H1 (cell line): ENCODE results near the gene SPDEF. TPM values are rescaled to one million over a fixed set of nuclear protein-coding genes. Genes with fewer than 3 reads are reported as not detected.

ENCODE experiments used
- CTCF ChIA-PET: fragments of 300-600 bp; sonication (Branson Sonifier 250); formaldehyde crosslinking; loops from one replicate; lab custom pipeline; 2021; ENCODE audit not compliant: partially characterized antibody; lab: Charles Lee
- POLR2A ChIA-PET: fragments of 300-600 bp; sonication (Branson Sonifier 250); formaldehyde crosslinking; loops from one replicate; lab custom pipeline; 2021; ENCODE audit warnings: inconsistent platforms; ENCODE audit not compliant: partially characterized antibody; lab: Charles Lee
- DNase-seq, 2 experiments: peaks; one replicate each; pipeline versions ENCODE4 v3.0.0 to v3.0.0-alpha.2; 2010 to 2022; ENCODE audit warnings: low spot score in 2 of 2, low read depth in 1 of 2, mixed read lengths in 1 of 2
- FAIRE-seq: peaks from 2 replicates; lab custom pipeline; 2011; peaks lifted over from hg19 to GRCh38; lab: Jason Lieb, UNC
- H2AFZ ChIP-seq: 2 replicates; pipeline ENCODE4 v1.8.1; 2012; ENCODE audit warnings: low read length, inconsistent platforms
- H2AK5ac ChIP-seq: 2 replicates; pipeline ENCODE4 v1.6.1; 2013; ENCODE audit warnings: low read depth, low read length
- H2BK120ac ChIP-seq: replicated peaks from 2 replicates; pipeline ENCODE3; 2013; ENCODE audit warnings: low read depth, low read length, inconsistent platforms
- H2BK12ac ChIP-seq: 2 replicates; pipeline ENCODE4 v1.6.1; 2013; ENCODE audit warnings: low read depth, low read length
- H2BK15ac ChIP-seq: 2 replicates; pipeline ENCODE4 v1.6.1; 2013; ENCODE audit warnings: low read length
- H2BK20ac ChIP-seq: 2 replicates; pipeline ENCODE4 v1.6.1; 2013; ENCODE audit warnings: low read length
- H2BK5ac ChIP-seq: 2 replicates; pipeline ENCODE4 v1.6.1; 2013; ENCODE audit warnings: low read depth, low read length
- H3K14ac ChIP-seq: 2 replicates; pipeline ENCODE4 v1.6.1; 2013; ENCODE audit warnings: inconsistent platforms; ENCODE audit not compliant: insufficient read length
- H3K18ac ChIP-seq: 2 replicates; pipeline ENCODE4 v1.6.1; 2013; ENCODE audit warnings: low read length; ENCODE audit errors: extremely low read depth
- H3K23ac ChIP-seq: 2 replicates; pipeline ENCODE4 v1.6.1; 2013; ENCODE audit warnings: inconsistent platforms; ENCODE audit not compliant: insufficient read length
- H3K23me2 ChIP-seq: 2 replicates; pipeline ENCODE4 v1.6.1; 2013; ENCODE audit warnings: low read depth, low read length
- H3K27ac ChIP-seq: 2 replicates; pipeline ENCODE4 v1.6.1; 2011; ENCODE audit warnings: low read depth, low read length, inconsistent platforms
- H3K27me3 ChIP-seq, 4 experiments: replicated peaks in 1 of 4; 1 replicate in 1 of 4; 2 replicates in 3 of 4; pipeline versions ENCODE4 v1.6.1 to v1.8.1; 2011 to 2013; ENCODE audit warnings: low read length in 3 of 4, mild to moderate bottlenecking in 3 of 4, inconsistent platforms in 2 of 4, mixed read lengths in 2 of 4, moderate library complexity in 1 of 4; ENCODE audit not compliant: control insufficient read depth in 3 of 4, insufficient read depth in 3 of 4; ENCODE audit errors: extremely low read depth in 1 of 4
- H3K36me3 ChIP-seq, 4 experiments: 2 replicates each; pipeline versions ENCODE4 v1.6.1 to v1.8.1; 2011 to 2013; ENCODE audit warnings: mild to moderate bottlenecking in 4 of 4, low read length in 3 of 4, moderate library complexity in 2 of 4, control low read depth in 1 of 4, inconsistent platforms in 1 of 4; ENCODE audit not compliant: insufficient read depth in 4 of 4, control insufficient read depth in 2 of 4
- H3K4ac ChIP-seq: replicated peaks from 2 replicates; pipeline ENCODE3; 2013; ENCODE audit warnings: low read length, low read depth, mixed read lengths, inconsistent platforms; ENCODE audit not compliant: insufficient read length
- H3K4me1 ChIP-seq, 4 experiments: replicated peaks in 1 of 4; 1 replicate in 1 of 4; 2 replicates in 3 of 4; pipeline versions ENCODE4 v1.6.1 to v1.8.1; 2011 to 2013; ENCODE audit warnings: low read length in 3 of 4, inconsistent platforms in 2 of 4, mixed read lengths in 1 of 4; ENCODE audit not compliant: insufficient read depth in 4 of 4, control insufficient read depth in 3 of 4
- H3K4me2 ChIP-seq, 2 experiments: 2 replicates each; pipeline versions ENCODE4 v1.6.1 to v1.8.1; 2011 to 2013; ENCODE audit warnings: low read depth in 2 of 2, low read length in 2 of 2, control low read depth in 1 of 2, inconsistent platforms in 1 of 2, mild to moderate bottlenecking in 1 of 2; ENCODE audit not compliant: insufficient read depth in 1 of 2
- H3K4me3 ChIP-seq, 4 experiments: fragments of 200-600, 300-600 bp in 1 of 4; sonication (generic), shearing (Covaris generic), sonication (Bioruptor Twin) in 1 of 4; 2 replicates each; pipeline versions ENCODE4 v1.5.1 to v1.8.1; 2011 to 2016; ENCODE audit warnings: low read length in 4 of 4, low read depth in 3 of 4, control low read depth in 2 of 4, inconsistent platforms in 2 of 4, mild to moderate bottlenecking in 2 of 4, mixed read lengths in 1 of 4, moderate library complexity in 1 of 4; ENCODE audit not compliant: insufficient read depth in 2 of 4; ENCODE audit errors: extremely low read depth in 1 of 4
- H3K56ac ChIP-seq: replicated peaks from 2 replicates; pipeline ENCODE3; 2013; ENCODE audit warnings: low read depth, mild to moderate bottlenecking, mixed read lengths, low read length, inconsistent platforms; ENCODE audit not compliant: insufficient read length
- H3K79me1 ChIP-seq: 2 replicates; pipeline ENCODE4 v1.6.1; 2013; ENCODE audit warnings: low read depth, low read length, control low read depth
- H3K79me2 ChIP-seq, 2 experiments: 2 replicates each; pipeline versions ENCODE4 v1.6.1 to v1.8.1; 2012 to 2013; ENCODE audit warnings: low read length in 2 of 2, mild to moderate bottlenecking in 2 of 2, inconsistent platforms in 1 of 2; ENCODE audit not compliant: insufficient read depth in 2 of 2, control insufficient read depth in 1 of 2
- H3K9ac ChIP-seq, 4 experiments: replicated peaks in 1 of 4; 1 replicate in 1 of 4; 2 replicates in 3 of 4; pipeline versions ENCODE4 v1.6.1 to v1.8.1; 2011 to 2013; ENCODE audit warnings: low read depth in 3 of 4, low read length in 3 of 4, control low read depth in 2 of 4, mild to moderate bottlenecking in 2 of 4, moderate library complexity in 2 of 4, inconsistent platforms in 1 of 4; ENCODE audit errors: extremely low read depth in 1 of 4
- H3K9me3 ChIP-seq, 2 experiments: 2 replicates each; pipeline versions ENCODE4 v1.6.1 to v1.8.1; 2012 to 2013; ENCODE audit warnings: mild to moderate bottlenecking in 2 of 2, moderate library complexity in 2 of 2, control low read depth in 1 of 2, inconsistent platforms in 1 of 2, low read depth in 1 of 2, low read length in 1 of 2, mixed read lengths in 1 of 2; ENCODE audit not compliant: insufficient read depth in 2 of 2
- H4K20me1 ChIP-seq, 2 experiments: replicated peaks in 1 of 2; 2 replicates each; pipeline versions ENCODE3 to v1.8.1; 2011 to 2013; ENCODE audit warnings: inconsistent platforms in 2 of 2, low read length in 2 of 2, mild to moderate bottlenecking in 1 of 2; ENCODE audit not compliant: insufficient read depth in 2 of 2, control insufficient read depth in 1 of 2
- H4K5ac ChIP-seq: 2 replicates; pipeline ENCODE4 v1.6.1; 2013; ENCODE audit warnings: low read length, low read depth, mixed read lengths, inconsistent platforms; ENCODE audit not compliant: insufficient read length
- H4K8ac ChIP-seq: 2 replicates; pipeline ENCODE4 v1.8.0; 2013; ENCODE audit warnings: mild to moderate bottlenecking, moderate library complexity, low read length, inconsistent platforms; ENCODE audit not compliant: insufficient read depth; ENCODE audit errors: extremely low read depth
- H4K91ac ChIP-seq: replicated peaks from 2 replicates; pipeline ENCODE3; 2013; ENCODE audit warnings: low read length, mixed read lengths, inconsistent platforms; ENCODE audit not compliant: insufficient read length
- ASH2L ChIP-seq: fragments of 200-600, 300-600 bp; sonication (generic); IDR thresholded peaks from one replicate; pipeline ENCODE4 v1.7.1; 2017; ENCODE audit warnings: low read length
- CHD2 ChIP-seq: IDR thresholded peaks from 2 replicates; pipeline ENCODE4 v1.6.1; 2012; ENCODE audit warnings: low read length, improper control_type of control experiment
- CREB1 ChIP-seq: IDR thresholded peaks from 2 replicates; pipeline ENCODE4 v1.6.1; 2012; ENCODE audit warnings: inconsistent platforms
- NANOG ChIP-seq: IDR thresholded peaks from 2 replicates; pipeline ENCODE4 v1.6.1; 2011; ENCODE audit warnings: low read length, low read depth, mild to moderate bottlenecking, inconsistent platforms; ENCODE audit not compliant: insufficient read depth, poor library complexity, severe bottlenecking
- RFX5 ChIP-seq: IDR thresholded peaks from 2 replicates; pipeline ENCODE4 v1.6.1; 2011; ENCODE audit warnings: low read depth, low read length, improper control_type of control experiment, borderline replicate concordance
- RNF2 ChIP-seq: fragments of 200-900, 300-1000 bp; sonication (generic); IDR thresholded peaks from 2 replicates; pipeline ENCODE4 v1.7.1; 2016; ENCODE audit warnings: borderline replicate concordance, low read depth, mild to moderate bottlenecking, antibody characterized with exemption, low read length; ENCODE audit not compliant: poor library complexity, severe bottlenecking; ENCODE audit errors: missing control alignments
- RXRA ChIP-seq: IDR thresholded peaks from 2 replicates; pipeline ENCODE4 v1.6.1; 2011; ENCODE audit warnings: low read depth, mild to moderate bottlenecking, low read length, moderate library complexity; ENCODE audit not compliant: insufficient read depth
- SIN3A ChIP-seq, 2 experiments: IDR thresholded peaks in 1 of 2; conservative IDR thresholded peaks in 1 of 2; 2 replicates each; pipeline ENCODE4 v1.6.1; 2011 to 2012; ENCODE audit warnings: low read length in 2 of 2, improper control_type of control experiment in 1 of 2, low read depth in 1 of 2, mild to moderate bottlenecking in 1 of 2
- TCF12 ChIP-seq: IDR thresholded peaks from 2 replicates; pipeline ENCODE4 v1.6.1; 2011; ENCODE audit warnings: low read depth, mild to moderate bottlenecking, low read length
- TEAD4 ChIP-seq: IDR thresholded peaks from 2 replicates; pipeline ENCODE4 v1.6.1; 2012; ENCODE audit warnings: low read depth, low read length, inconsistent platforms, mixed read lengths
- WGBS, 2 experiments: shearing (Covaris generic) in 1 of 2; methylation state at CpG; one replicate each; pipeline versions ENCODE4 v1.1.6 to v1.1.7; 2013 to 2015; ENCODE audit warnings: low lambda C conversion rate in 2 of 2, mixed read lengths in 2 of 2, inconsistent platforms in 1 of 2, low coverage in 1 of 2, missing lambda C conversion rate in 1 of 2; ENCODE audit not compliant: insufficient replicate concordance in 2 of 2, insufficient coverage in 1 of 2, insufficient read length in 1 of 2; ENCODE audit errors: extremely low coverage in 1 of 2, missing lambda C conversion rate in 1 of 2; 5-methylcytosine and 5-hydroxymethylcytosine counted together
- polyA plus RNA-seq, 7 experiments: library from polyadenylated mRNA; depleted of rRNA in 3 of 7; stranded (reverse) in 5 of 7; unstranded in 2 of 7; fragments of >200 nt in 5 of 7; fragments of 200-250 nt in 2 of 7; gene quantifications; 1 replicate in 5 of 7; 2 replicates in 1 of 7; 4 replicates in 1 of 7; pipeline versions ENCODE4 v1.2.1 to v1.2.3, GENCODE V29; 2011 to 2013; ENCODE audit warnings: missing spikeins in 2 of 7, mixed read lengths in 2 of 7
- total RNA-seq: library from RNA; stranded (reverse); fragmentation: NEBNext Ultra II Directional; extraction: Animal tissue kit (Norgen Biotek cat#: 25700); gene quantifications from 2 replicates; pipeline ENCODE4 v1.2.1, GENCODE V29; 2021

The SPDEF gene
- total and polyA plus RNA-seq, 2 of the 8 experiments (the other 6 are each of a cell fraction or from before 2014, with no cell fraction given) = 0.15 to 0.30 TPM

GRCh38 chr6:34598712-34599111 lies 42.6 kb upstream of the SPDEF start:
- no peak overlapping the region for H3K4me2 ChIP-seq
- DNase-seq (no peak), FAIRE-seq (no peak)
- no peak overlapping the region for H2BK5ac ChIP-seq
- no peak overlapping the region for H3K23ac ChIP-seq
- H4K20me1 ChIP-seq = peaks cover 0 to 12% of the 10 kb centered on the region in 2 experiments
- H3K36me3 ChIP-seq = no peaks in the 10 kb centered on the region
- no peak overlapping the region; the same call in 1 of the 2 replicates for H4K8ac ChIP-seq
- H3K23me2 ChIP-seq = peaks cover 2% of the 10 kb centered on the region; the same call in 1 of the 2 replicates
- no peak overlapping the region for H3K27ac ChIP-seq
- no peak overlapping the region for H3K18ac ChIP-seq
- no peak overlapping the region for H2BK15ac ChIP-seq
- H3K4me1 ChIP-seq = peaks cover 2 to 19% (median 9%) of the 10 kb centered on the region in 4 experiments; a peak in 5 of 7 replicates
- 82% methylated on average over 3 of the region's 3 CpGs; no CpG with 5 or more reads in 1 of the 2 experiments for WGBS, 2 experiments
- no peak overlapping the region for H2BK20ac ChIP-seq
- POLR2A ChIA-PET = interaction anchor here (1.3 to 1.8 kb wide), 2 partner anchors 14 to 69 kb away, joined by 3 to 5 read pairs; no protein-coding TSS in a partner anchor
- no peak overlapping the region for H3K14ac ChIP-seq
- H3K4me3 ChIP-seq = no peak overlapping the region
- peaks cover 2% of the 10 kb centered on the region; the same call in 1 of the 2 replicates for H3K79me1 ChIP-seq
- no peak overlapping the region for H4K91ac ChIP-seq
- H2AK5ac ChIP-seq = no peak overlapping the region
- no peak overlapping the region for H2BK120ac ChIP-seq
- H3K4ac ChIP-seq = no peak overlapping the region
- no peak for TF ChIP-seq RFX5
- TF ChIP-seq CREB1 = no peak
- TF ChIP-seq NANOG = no peak
- TF ChIP-seq TEAD4 = no peak
- no peak for TF ChIP-seq SIN3A (conservative IDR thresholded peaks at IDR 0.05 in 1 of 2, IDR thresholded peaks at IDR 0.05 in 1 of 2; ENCODE audit: low read depth in 1 of 2, low read length in 2 of 2)
- TF ChIP-seq CHD2 = no peak
- TF ChIP-seq RXRA = no peak
- no peak for TF ChIP-seq RNF2
- no peak for TF ChIP-seq TCF12
- TF ChIP-seq ASH2L = no peak
- H2BK12ac ChIP-seq = no peak overlapping the region
- no peaks in the 10 kb centered on the region for H3K27me3 ChIP-seq
- no peak overlapping the region for H4K5ac ChIP-seq
- CTCF ChIA-PET = interaction anchor here (1.0 to 2.8 kb wide), 3 partner anchors 10 to 139 kb away, joined by 3 to 19 read pairs (median 6); no protein-coding TSS in a partner anchor
- no peak overlapping the region for H3K9ac ChIP-seq
- peaks cover 0 to 39% of the 10 kb centered on the region in 2 experiments; a peak in 3 of 4 replicates for H3K79me2 ChIP-seq
- H3K56ac ChIP-seq = no peak overlapping the region
- H2AFZ ChIP-seq = no peak overlapping the region
- no peaks in the 10 kb centered on the region for H3K9me3 ChIP-seq
